Measurements from ENCODE around the gene XPR1.

- TF ChIP-seq CTCF (IDR thresholded peaks at IDR 0.05; ENCODE audit: control extremely low read depth in 1 of 3, insufficient read depth in 1 of 3, low read depth in 1 of 3, low read length in 3 of 3) (no peak), FOSL1 (IDR thresholded peaks at IDR 0.05; ENCODE audit: insufficient read depth, low read depth, low read length) (no peak), GABPA (IDR thresholded peaks at IDR 0.05; ENCODE audit: borderline replicate concordance, insufficient read depth, low read length) (no peak), YY1 (IDR thresholded peaks at IDR 0.05; ENCODE audit: low read depth, low read length) (no peak), JUN (IDR thresholded peaks at IDR 0.05; ENCODE audit: low read depth, low read length) (no peak), TCF12 (IDR thresholded peaks at IDR 0.05; ENCODE audit: low read depth, low read length) (no peak), POLR2A (IDR thresholded peaks at IDR 0.05; ENCODE audit: control extremely low read depth in 1 of 2, low read depth in 2 of 2, low read length in 2 of 2) (no peak), EZH2 (IDR thresholded peaks at IDR 0.05; ENCODE audit: low read depth, low read length, severe bottlenecking) (no peak), RFX5 (IDR thresholded peaks at IDR 0.05; ENCODE audit: borderline replicate concordance, low read depth, low read length) (no peak), SIN3A (conservative IDR thresholded peaks at IDR 0.05 in 1 of 2, IDR thresholded peaks at IDR 0.05 in 1 of 2; ENCODE audit: low read depth in 1 of 2, low read length in 2 of 2) (no peak)
These were observed 184.3 kb downstream of the XPR1 start for GRCh38 chr1:180816132-180816531.

Data from H1 (cell line).